ENCODE results near the gene GNG2.

GRCh38 chr14:51977075-51977474 is 116.7 kb downstream of the GNG2 start:
- no peak for TF ChIP-seq CTCF (IDR thresholded peaks at IDR 0.05; ENCODE audit: insufficient read depth, low read length, poor library complexity, severe bottlenecking)
- no peak for TF ChIP-seq EZH2phosphoT487 (conservative IDR thresholded peaks at IDR 0.05; ENCODE audit: low read length)
